Measurements from ENCODE around the gene ZMYND10.
A peak's percentile ranks its signal among the peaks of the same experiment; 100 is the strongest.

GRCh38 chr3:50340448-50341329 lies 4.8 kb downstream of the ZMYND10 start, which contains the start of gene RASSF1:
- TF ChIP-seq POLR2A (IDR thresholded peaks at IDR 0.05; ENCODE audit: low read depth, low read length) (0 out of 2 replicates have a peak, but pooled peaks have one; percentile 31), TAF1 (IDR thresholded peaks at IDR 0.05; ENCODE audit: low read depth, low read length) (no peak)

Measured in GM12891 (cell line).